NB4 (cell line): ENCODE measurements around the gene STK32B.

Source experiments
- CTCF ChIP-seq: IDR thresholded peaks from one replicate; pipeline ENCODE4 v1.5.1; 2012; ENCODE audit warnings: low read depth, low read length
- MAX ChIP-seq: IDR thresholded peaks from 2 replicates; pipeline ENCODE4 v1.6.1; 2011; ENCODE audit warnings: low read depth, low read length
- MYC ChIP-seq: IDR thresholded peaks from 2 replicates; pipeline ENCODE4 v1.6.1; 2011; ENCODE audit warnings: low read depth, low read length
- POLR2A ChIP-seq: IDR thresholded peaks from 2 replicates; pipeline ENCODE4 v1.6.1; 2011; ENCODE audit warnings: mild to moderate bottlenecking; ENCODE audit not compliant: insufficient read length; ENCODE audit errors: extremely low read depth

DNA sequence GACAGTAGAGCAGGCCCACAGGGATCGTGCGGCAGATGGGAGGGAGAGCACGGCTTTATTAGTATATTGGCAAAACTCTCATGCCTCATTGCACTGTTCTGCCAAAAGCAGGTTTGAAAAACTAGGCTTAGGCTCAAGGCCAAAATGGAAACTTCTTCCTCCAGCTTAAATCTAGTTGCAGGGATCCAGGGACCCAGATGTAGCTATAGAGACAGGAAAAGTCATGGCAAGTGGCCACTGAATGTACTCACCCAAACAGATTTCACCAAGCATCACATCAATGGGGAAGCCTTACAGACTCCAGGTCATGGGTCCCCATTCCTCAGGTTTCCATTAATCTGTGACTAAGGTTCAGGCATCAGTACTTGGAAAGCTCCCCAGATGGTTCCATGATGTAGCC, 149.2 kb downstream of the STK32B start:
- TF ChIP-seq POLR2A (no peak), CTCF (no peak), MAX (no peak), MYC (no peak)
